SK-N-SH (cell line): ENCODE results near the gene TSPAN8. TPM values are rescaled to one million over a fixed set of nuclear protein-coding genes. Genes with fewer than 3 reads are reported as not detected.

Source experiments
- CTCF ChIA-PET: fragments of 300-600, 350-600 bp; formaldehyde crosslinking; extraction: SDS; loops from one replicate; lab custom pipeline; 2021; lab: Yijun Ruan, JAX
- POLR2A ChIA-PET: fragments of 350-600 bp; sonication (Branson Sonifier 250); formaldehyde crosslinking; extraction: SDS; loops from one replicate; lab custom pipeline; 2020; ENCODE audit warnings: antibody characterized with exemption, inconsistent platforms; lab: Yijun Ruan, JAX
- DNase-seq: peaks from one replicate; pipeline ENCODE4 v3.0.0; 2012
- H2AFZ ChIP-seq: fragments of 200-600 bp; sonication (generic); 2 replicates; pipeline ENCODE4 v1.8.1; 2016; ENCODE audit warnings: antibody characterized with exemption, mild to moderate bottlenecking, low read depth
- H3F3A ChIP-seq: fragments of 200-600 bp; sonication (generic); replicated peaks from 2 replicates; pipeline ENCODE3; 2016; ENCODE audit warnings: antibody characterized with exemption, mild to moderate bottlenecking; ENCODE audit not compliant: insufficient read depth
- H3K27ac ChIP-seq, 2 experiments: fragments of 200-500 bp in 1 of 2; fragments of 200-600 bp in 1 of 2; sonication (Bioruptor generic) in 1 of 2; sonication (generic), shearing (Covaris generic) in 1 of 2; 2 replicates each; pipeline versions ENCODE4 v1.5.1 to v1.6.1; 2014 to 2016; ENCODE audit warnings: low read depth in 2 of 2, inconsistent platforms in 1 of 2, low read length in 1 of 2, mild to moderate bottlenecking in 1 of 2, mixed read lengths in 1 of 2
- H3K27me3 ChIP-seq: fragments of 200-600 bp; sonication (generic), shearing (Covaris generic); 2 replicates; pipeline ENCODE4 v1.6.1; 2016; ENCODE audit warnings: mixed run types; ENCODE audit not compliant: insufficient read depth
- H3K36me3 ChIP-seq, 2 experiments: fragments of 200-500 bp in 1 of 2; fragments of 200-600 bp in 1 of 2; sonication (Bioruptor generic) in 1 of 2; sonication (generic) in 1 of 2; replicated peaks in 1 of 2; 2 replicates each; pipeline versions ENCODE3 to v1.5.1; 2014 to 2016; ENCODE audit warnings: low read length in 1 of 2, mild to moderate bottlenecking in 1 of 2; ENCODE audit not compliant: insufficient read depth in 2 of 2, control insufficient read depth in 1 of 2
- H3K4me1 ChIP-seq, 2 experiments: fragments of 200-500 bp in 1 of 2; fragments of 200-600 bp in 1 of 2; sonication (Bioruptor generic) in 1 of 2; sonication (generic), shearing (Covaris generic) in 1 of 2; 2 replicates each; pipeline versions ENCODE4 v1.5.1 to v1.6.1; 2014 to 2016; ENCODE audit warnings: low read depth in 1 of 2, low read length in 1 of 2, mixed run types in 1 of 2; ENCODE audit not compliant: insufficient read depth in 2 of 2, control insufficient read depth in 1 of 2
- H3K4me2 ChIP-seq: fragments of 200-600 bp; sonication (generic), shearing (Covaris generic); 2 replicates; pipeline ENCODE4 v1.6.1; 2017; ENCODE audit warnings: mixed run types
- H3K4me3 ChIP-seq, 2 experiments: fragments of 200-500 bp in 1 of 2; fragments of 200-600 bp in 1 of 2; sonication (Bioruptor generic) in 1 of 2; sonication (generic), shearing (Covaris generic) in 1 of 2; 2 replicates each; pipeline versions ENCODE4 v1.5.1 to v1.8.1; 2014 to 2016; ENCODE audit warnings: low read depth in 2 of 2, inconsistent platforms in 1 of 2, low read length in 1 of 2, mild to moderate bottlenecking in 1 of 2, mixed read lengths in 1 of 2, moderate library complexity in 1 of 2
- H3K79me2 ChIP-seq: fragments of 200-600 bp; sonication (generic); 2 replicates; pipeline ENCODE4 v1.8.1; 2017; ENCODE audit warnings: mild to moderate bottlenecking; ENCODE audit not compliant: insufficient read depth
- H3K9ac ChIP-seq: fragments of 200-600 bp; sonication (generic); 2 replicates; pipeline ENCODE4 v1.6.1; 2017; ENCODE audit warnings: mixed run types
- H3K9me2 ChIP-seq: fragments of 200-600 bp; sonication (generic); 2 replicates; pipeline ENCODE4 v1.6.1; 2017; ENCODE audit warnings: mixed run types
- H3K9me3 ChIP-seq: fragments of 200-600 bp; sonication (generic); 2 replicates; pipeline ENCODE4 v1.6.1; 2017; ENCODE audit warnings: mixed run types, mild to moderate bottlenecking, moderate library complexity
- H4K20me1 ChIP-seq: fragments of 200-600 bp; sonication (generic); 2 replicates; pipeline ENCODE4 v1.6.1; 2017; ENCODE audit warnings: mild to moderate bottlenecking, mixed run types; ENCODE audit not compliant: insufficient read depth
- EP300 ChIP-seq, 2 experiments: IDR thresholded peaks; 2 replicates each; pipeline versions ENCODE4 v1.4.0 to v1.6.1; 2012; ENCODE audit warnings: borderline replicate concordance in 1 of 2, low read depth in 1 of 2, low read length in 1 of 2
- EZH2phosphoT487 ChIP-seq: fragments of 200-600 bp; sonication (generic); IDR thresholded peaks from 2 replicates; pipeline ENCODE4 v1.6.1; 2017; ENCODE audit warnings: low read depth, mixed run types, mild to moderate bottlenecking, antibody characterized with exemption, moderate library complexity, borderline replicate concordance
- FOXM1 ChIP-seq: IDR thresholded peaks from 2 replicates; pipeline ENCODE4 v1.4.0; 2012; ENCODE audit warnings: low read depth, mild to moderate bottlenecking
- GATA2 ChIP-seq: sonication (generic); formaldehyde crosslinking; IDR thresholded peaks from 2 replicates; pipeline ENCODE4 v1.5.0; 2020; ENCODE audit warnings: mild to moderate bottlenecking, missing genetic modification reagents
- NFIC ChIP-seq: IDR thresholded peaks from 2 replicates; pipeline ENCODE4 v1.4.0; 2012; ENCODE audit warnings: borderline replicate concordance
- NRF1 ChIP-seq: IDR thresholded peaks from 2 replicates; pipeline ENCODE4 v1.6.1; 2012; ENCODE audit warnings: low read depth, mild to moderate bottlenecking, low read length
- RAD21 ChIP-seq: IDR thresholded peaks from 2 replicates; pipeline ENCODE4 v1.6.1; 2012; ENCODE audit warnings: mild to moderate bottlenecking, low read length
- RCOR1 ChIP-seq: fragments of 150-350 bp; IDR thresholded peaks from 2 replicates; pipeline ENCODE4 v1.6.1; 2017; ENCODE audit warnings: antibody characterized with exemption, low read length
- RFX5 ChIP-seq: IDR thresholded peaks from 2 replicates; pipeline ENCODE4 v1.6.1; 2012; ENCODE audit warnings: mild to moderate bottlenecking, improper control_type of control experiment, low read length
- SMC3 ChIP-seq: IDR thresholded peaks from 2 replicates; pipeline ENCODE4 v1.6.1; 2012; ENCODE audit warnings: low read depth, low read length, improper control_type of control experiment
- TAF1 ChIP-seq: IDR thresholded peaks from 2 replicates; pipeline ENCODE4 v1.6.1; 2012; ENCODE audit warnings: low read depth, mild to moderate bottlenecking, low read length, moderate library complexity, borderline replicate concordance
- TCF12 ChIP-seq: IDR thresholded peaks from 2 replicates; pipeline ENCODE4 v1.4.0; 2012
- TEAD4 ChIP-seq: IDR thresholded peaks from 2 replicates; pipeline ENCODE4 v1.4.0; 2012; ENCODE audit warnings: mild to moderate bottlenecking, borderline replicate concordance; ENCODE audit not compliant: insufficient read depth
- WGBS: methylation state at CpG from one replicate; pipeline ENCODE4 v1.1.6; 2017; ENCODE audit warnings: low lambda C conversion rate; 5-methylcytosine and 5-hydroxymethylcytosine counted together
- polyA plus RNA-seq, 3 experiments: library from polyadenylated mRNA; depleted of rRNA; stranded (reverse); fragments of >200 nt; gene quantifications; 2 replicates each; pipeline ENCODE4 v1.2.3, GENCODE V29; 2012
- TF ChIP-seq, protein P1 (sequence below): IDR thresholded peaks from 2 replicates; pipeline ENCODE4; 2012
- TF ChIP-seq, protein P2 (sequence below): fragments of 150-350 bp; IDR thresholded peaks from 2 replicates; pipeline ENCODE4 v1.6.1; 2017; ENCODE audit warnings: antibody characterized with exemption, low read length, low read depth, borderline replicate concordance
- TF ChIP-seq, protein P3 (sequence below): IDR thresholded peaks from 2 replicates; pipeline ENCODE4 v1.6.1; 2012; ENCODE audit warnings: mild to moderate bottlenecking, low read depth, low read length, moderate library complexity
- TF ChIP-seq, protein P4 (sequence below): fragments of 200-600 bp; sonication (generic); IDR thresholded peaks from 2 replicates; pipeline ENCODE4 v1.6.1; 2017; ENCODE audit warnings: antibody characterized with exemption, mild to moderate bottlenecking, moderate library complexity
- TF ChIP-seq, protein P5 (sequence below): IDR thresholded peaks from 2 replicates; pipeline ENCODE4 v1.4.0; 2012; ENCODE audit warnings: low read depth

TSPAN8 gene
- polyA plus RNA-seq, 1 of the 3 experiments (the other 2 are of a cell fraction): 0.31 TPM

DNA sequence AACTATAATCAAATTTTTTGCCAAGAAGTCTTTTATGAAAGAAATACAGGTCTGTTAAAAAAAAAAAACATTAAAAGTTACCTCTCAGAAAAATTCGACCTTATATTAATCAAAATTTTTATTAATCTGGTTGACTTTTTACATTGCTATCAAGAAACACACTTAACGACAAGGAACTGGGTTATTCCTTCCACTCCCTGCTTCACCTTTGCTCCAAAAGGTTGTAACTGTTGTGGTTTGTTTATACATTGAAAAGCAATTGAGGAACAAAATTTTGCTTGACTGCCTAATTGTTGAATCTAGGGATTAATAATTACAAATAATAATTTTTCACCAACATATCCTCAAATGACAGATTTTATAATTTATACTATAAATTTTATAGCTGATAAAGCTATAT, 28.4 kb downstream of the TSPAN8 start:
- Histone ChIP-seq H3K79me2 (no peaks in the 10 kb centered on the region), H3K27ac (no peak overlapping the region), H3F3A (no peaks in the 10 kb centered on the region), H2AFZ (no peak overlapping the region), H4K20me1 (no peaks in the 10 kb centered on the region), H3K9ac (no peak overlapping the region), H3K36me3 (no peaks in the 10 kb centered on the region), H3K27me3 (no peaks in the 10 kb centered on the region), H3K4me1 (peaks cover 0 to 4% of the 10 kb centered on the region in 2 experiments; a peak in 3 of 4 replicates), H3K9me3 (no peaks in the 10 kb centered on the region), H3K4me3 (no peak overlapping the region), H3K9me2 (no peaks in the 10 kb centered on the region), H3K4me2 (no peak overlapping the region)
- ChIA-PET CTCF (interaction anchor here (0.8 to 1.0 kb wide), 2 partner anchors 264 to 396 kb away, joined by 3 read pairs; no protein-coding TSS in a partner anchor), POLR2A (no interaction called here)
- TF ChIP-seq RFX5 (no peak), NFIC (no peak), GATA2 (CRISPR knock-in tag) (no peak), FOXM1 (no peak)
- TF ChIP-seq, protein P1, sequence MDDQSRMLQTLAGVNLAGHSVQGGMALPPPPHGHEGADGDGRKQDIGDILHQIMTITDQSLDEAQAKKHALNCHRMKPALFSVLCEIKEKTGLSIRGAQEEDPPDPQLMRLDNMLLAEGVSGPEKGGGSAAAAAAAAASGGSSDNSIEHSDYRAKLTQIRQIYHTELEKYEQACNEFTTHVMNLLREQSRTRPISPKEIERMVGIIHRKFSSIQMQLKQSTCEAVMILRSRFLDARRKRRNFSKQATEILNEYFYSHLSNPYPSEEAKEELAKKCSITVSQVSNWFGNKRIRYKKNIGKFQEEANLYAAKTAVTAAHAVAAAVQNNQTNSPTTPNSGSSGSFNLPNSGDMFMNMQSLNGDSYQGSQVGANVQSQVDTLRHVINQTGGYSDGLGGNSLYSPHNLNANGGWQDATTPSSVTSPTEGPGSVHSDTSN: no peak
- no peak for DNase-seq
- 45% methylated on average over 2 of the region's 2 CpGs for WGBS

DNA sequence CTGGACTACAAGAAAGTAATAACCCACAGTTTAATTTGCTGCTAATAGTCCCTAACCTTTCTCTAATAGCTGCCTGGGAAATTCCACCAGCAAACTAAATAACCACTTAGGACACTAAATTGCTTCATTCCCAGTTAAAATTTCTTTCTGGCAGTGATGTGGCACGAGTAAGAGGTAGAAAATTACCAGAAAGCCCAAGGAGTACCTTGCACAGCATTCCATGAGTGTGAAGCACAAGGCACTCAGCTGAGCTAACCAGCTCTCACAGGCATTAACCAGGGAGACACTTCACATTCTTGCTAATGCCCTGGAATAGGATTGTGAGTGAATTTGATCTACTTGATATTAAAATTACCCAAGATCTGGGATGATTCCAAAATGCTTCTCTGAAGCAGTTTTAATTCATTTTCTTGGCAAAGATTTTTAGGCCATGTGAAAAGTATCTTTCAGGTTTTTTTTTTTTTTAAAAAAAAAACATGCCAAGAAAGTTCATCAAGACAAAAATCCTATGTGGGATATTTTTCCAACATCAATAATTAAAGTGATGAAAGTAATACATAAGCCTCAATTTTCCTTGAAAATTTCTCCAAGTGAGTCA, 29.5 kb downstream of the TSPAN8 start:
- Histone ChIP-seq H3K79me2 (no peaks in the 10 kb centered on the region), H3K27ac (no peak overlapping the region), H3F3A (no peaks in the 10 kb centered on the region), H3K4me1 (peaks cover 0 to 4% of the 10 kb centered on the region in 2 experiments; a peak in 3 of 4 replicates), H3K4me3 (no peak overlapping the region), H3K4me2 (no peak overlapping the region), H3K27me3 (no peaks in the 10 kb centered on the region), H3K9me3 (no peaks in the 10 kb centered on the region), H2AFZ (no peak overlapping the region), H3K9me2 (no peaks in the 10 kb centered on the region), H4K20me1 (no peaks in the 10 kb centered on the region), H3K36me3 (no peaks in the 10 kb centered on the region), H3K9ac (no peak overlapping the region)
- no peak for DNase-seq
- ChIA-PET CTCF (no interaction called here), POLR2A (no interaction called here)
- WGBS: 0% methylated on average over 1 of the region's 1 CpG
- TF ChIP-seq GATA2 (CRISPR knock-in tag): no peak
- TF ChIP-seq NFIC: no peak
- no peak for TF ChIP-seq SMC3
- no peak for TF ChIP-seq TAF1
- no peak for TF ChIP-seq RAD21
- TF ChIP-seq, protein P2, sequence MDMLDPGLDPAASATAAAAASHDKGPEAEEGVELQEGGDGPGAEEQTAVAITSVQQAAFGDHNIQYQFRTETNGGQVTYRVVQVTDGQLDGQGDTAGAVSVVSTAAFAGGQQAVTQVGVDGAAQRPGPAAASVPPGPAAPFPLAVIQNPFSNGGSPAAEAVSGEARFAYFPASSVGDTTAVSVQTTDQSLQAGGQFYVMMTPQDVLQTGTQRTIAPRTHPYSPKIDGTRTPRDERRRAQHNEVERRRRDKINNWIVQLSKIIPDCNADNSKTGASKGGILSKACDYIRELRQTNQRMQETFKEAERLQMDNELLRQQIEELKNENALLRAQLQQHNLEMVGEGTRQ: no peak
- TF ChIP-seq TEAD4: no peak
- TF ChIP-seq, protein P3, sequence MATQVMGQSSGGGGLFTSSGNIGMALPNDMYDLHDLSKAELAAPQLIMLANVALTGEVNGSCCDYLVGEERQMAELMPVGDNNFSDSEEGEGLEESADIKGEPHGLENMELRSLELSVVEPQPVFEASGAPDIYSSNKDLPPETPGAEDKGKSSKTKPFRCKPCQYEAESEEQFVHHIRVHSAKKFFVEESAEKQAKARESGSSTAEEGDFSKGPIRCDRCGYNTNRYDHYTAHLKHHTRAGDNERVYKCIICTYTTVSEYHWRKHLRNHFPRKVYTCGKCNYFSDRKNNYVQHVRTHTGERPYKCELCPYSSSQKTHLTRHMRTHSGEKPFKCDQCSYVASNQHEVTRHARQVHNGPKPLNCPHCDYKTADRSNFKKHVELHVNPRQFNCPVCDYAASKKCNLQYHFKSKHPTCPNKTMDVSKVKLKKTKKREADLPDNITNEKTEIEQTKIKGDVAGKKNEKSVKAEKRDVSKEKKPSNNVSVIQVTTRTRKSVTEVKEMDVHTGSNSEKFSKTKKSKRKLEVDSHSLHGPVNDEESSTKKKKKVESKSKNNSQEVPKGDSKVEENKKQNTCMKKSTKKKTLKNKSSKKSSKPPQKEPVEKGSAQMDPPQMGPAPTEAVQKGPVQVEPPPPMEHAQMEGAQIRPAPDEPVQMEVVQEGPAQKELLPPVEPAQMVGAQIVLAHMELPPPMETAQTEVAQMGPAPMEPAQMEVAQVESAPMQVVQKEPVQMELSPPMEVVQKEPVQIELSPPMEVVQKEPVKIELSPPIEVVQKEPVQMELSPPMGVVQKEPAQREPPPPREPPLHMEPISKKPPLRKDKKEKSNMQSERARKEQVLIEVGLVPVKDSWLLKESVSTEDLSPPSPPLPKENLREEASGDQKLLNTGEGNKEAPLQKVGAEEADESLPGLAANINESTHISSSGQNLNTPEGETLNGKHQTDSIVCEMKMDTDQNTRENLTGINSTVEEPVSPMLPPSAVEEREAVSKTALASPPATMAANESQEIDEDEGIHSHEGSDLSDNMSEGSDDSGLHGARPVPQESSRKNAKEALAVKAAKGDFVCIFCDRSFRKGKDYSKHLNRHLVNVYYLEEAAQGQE: no peak
- TF ChIP-seq EZH2phosphoT487: no peak
- TF ChIP-seq, protein P4, sequence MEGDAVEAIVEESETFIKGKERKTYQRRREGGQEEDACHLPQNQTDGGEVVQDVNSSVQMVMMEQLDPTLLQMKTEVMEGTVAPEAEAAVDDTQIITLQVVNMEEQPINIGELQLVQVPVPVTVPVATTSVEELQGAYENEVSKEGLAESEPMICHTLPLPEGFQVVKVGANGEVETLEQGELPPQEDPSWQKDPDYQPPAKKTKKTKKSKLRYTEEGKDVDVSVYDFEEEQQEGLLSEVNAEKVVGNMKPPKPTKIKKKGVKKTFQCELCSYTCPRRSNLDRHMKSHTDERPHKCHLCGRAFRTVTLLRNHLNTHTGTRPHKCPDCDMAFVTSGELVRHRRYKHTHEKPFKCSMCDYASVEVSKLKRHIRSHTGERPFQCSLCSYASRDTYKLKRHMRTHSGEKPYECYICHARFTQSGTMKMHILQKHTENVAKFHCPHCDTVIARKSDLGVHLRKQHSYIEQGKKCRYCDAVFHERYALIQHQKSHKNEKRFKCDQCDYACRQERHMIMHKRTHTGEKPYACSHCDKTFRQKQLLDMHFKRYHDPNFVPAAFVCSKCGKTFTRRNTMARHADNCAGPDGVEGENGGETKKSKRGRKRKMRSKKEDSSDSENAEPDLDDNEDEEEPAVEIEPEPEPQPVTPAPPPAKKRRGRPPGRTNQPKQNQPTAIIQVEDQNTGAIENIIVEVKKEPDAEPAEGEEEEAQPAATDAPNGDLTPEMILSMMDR: no peak
- TF ChIP-seq, protein P1: no peak
- no peak for TF ChIP-seq TCF12
- TF ChIP-seq RCOR1: no peak
- TF ChIP-seq, protein P5, sequence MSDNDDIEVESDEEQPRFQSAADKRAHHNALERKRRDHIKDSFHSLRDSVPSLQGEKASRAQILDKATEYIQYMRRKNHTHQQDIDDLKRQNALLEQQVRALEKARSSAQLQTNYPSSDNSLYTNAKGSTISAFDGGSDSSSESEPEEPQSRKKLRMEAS: no peak
- no peak for TF ChIP-seq NRF1
- no peak for TF ChIP-seq EP300 (IDR thresholded peaks at IDR 0.05; ENCODE audit: borderline replicate concordance in 1 of 2, low read depth in 1 of 2, low read length in 1 of 2)
